Measurements from ENCODE around the gene ACVR1.

Gene ACVR1

DNA sequence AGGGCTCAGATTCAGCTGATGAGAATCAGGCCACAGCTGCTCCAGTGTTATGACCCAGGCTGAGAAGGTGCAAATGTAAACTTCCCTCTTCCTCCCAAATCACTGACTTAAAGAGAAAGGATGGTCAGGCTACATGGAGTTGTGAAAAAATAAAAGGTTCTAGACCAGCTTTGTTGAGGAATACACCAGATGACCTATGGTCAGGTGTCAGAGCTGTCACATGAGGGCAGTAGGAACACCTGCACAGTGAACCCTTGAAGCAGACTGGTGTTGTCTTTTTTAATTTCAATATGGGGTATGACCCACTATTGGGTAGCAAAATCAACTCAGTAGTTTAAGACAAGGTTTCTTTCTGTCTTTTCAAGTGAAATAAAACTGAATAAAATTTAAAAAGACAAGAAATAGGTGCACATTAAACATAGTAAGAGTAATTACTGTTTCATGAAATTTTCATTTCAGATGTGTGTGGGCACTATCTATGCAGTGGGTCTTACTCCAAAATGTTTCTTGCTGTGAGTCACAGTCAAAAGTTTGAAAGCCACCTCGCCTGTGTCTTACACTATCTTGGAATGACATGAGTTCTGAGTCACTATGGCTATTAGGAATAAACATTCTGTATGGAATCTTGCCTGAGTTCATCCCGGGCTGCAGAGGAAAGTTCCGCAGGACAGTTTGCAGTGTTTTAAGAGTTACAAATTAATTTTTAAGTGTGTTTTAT is 83.6 kb downstream of the ACVR1 start:
- peak; percentile 78 for DNase-seq (ENCODE audit: low spot score)

DNA sequence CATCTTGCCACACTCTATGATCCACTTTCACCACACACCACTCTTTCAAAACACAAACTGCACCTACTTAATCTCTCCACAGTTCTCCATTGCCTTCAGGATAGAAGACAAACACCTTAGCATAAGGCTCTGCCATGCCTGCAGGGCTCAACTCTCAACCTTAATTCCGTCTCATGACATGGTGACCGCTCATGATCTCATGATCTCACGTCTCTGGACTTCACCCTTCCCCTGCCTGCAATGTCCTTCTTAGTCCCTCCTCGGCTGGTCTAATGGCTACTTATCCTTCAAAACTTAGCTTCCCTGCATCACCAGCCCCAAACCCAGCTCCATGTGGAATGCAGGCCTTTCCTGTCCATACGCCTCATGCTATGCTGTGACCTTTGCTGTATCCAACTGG is 85.3 kb downstream of the ACVR1 start:
- DNase-seq (ENCODE audit: low spot score) = no peak

DNA sequence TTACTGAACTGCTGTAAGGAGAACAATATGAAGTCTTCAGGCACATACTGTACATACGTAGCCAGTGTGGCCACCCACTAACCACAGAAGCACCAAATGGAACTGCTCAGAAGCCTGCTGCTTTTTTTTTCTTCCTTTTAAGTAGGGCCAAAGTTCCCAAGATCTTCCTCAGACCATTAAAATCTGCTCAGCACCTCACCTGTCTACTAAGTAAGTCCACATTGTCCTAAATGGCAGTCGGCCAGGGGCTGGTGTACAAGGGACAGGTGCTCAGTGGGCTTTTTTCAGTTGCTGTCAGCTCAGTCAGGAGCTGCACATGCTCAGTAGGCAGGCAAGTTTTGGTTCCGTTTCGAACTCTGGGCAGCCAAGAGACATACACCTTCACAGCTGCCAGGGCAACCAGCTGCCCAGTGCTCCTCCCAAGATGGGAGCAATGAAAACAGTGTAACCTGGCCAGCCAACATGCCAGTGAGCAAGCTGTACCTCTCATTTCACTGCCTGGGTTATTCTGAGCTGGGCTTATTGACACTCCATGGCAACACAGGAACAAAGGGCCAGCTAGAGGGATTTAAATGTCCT is 86.1 kb downstream of the ACVR1 start:
- DNase-seq (ENCODE audit: low spot score) = no peak

DNA sequence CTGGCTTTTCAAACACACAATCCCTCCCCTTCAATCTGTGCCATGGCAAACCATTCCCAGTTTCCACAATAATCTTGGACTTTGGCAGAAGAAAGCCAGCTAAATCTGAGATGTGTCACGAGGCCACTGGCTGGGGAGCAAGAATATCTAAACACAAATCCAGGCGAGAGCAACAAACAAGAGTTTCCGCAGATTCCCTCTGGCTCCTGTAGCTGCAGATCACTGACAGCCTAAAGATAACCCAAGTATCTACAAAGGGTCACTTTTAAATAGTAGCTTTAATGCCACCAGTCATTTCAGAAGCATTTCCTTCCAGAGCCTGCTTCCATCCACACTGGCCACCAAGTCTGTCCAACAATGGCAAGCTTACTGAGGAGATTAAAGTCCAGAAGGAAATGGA is 86.9 kb downstream of the ACVR1 start:
- no peak for DNase-seq (ENCODE audit: low spot score)

DNA sequence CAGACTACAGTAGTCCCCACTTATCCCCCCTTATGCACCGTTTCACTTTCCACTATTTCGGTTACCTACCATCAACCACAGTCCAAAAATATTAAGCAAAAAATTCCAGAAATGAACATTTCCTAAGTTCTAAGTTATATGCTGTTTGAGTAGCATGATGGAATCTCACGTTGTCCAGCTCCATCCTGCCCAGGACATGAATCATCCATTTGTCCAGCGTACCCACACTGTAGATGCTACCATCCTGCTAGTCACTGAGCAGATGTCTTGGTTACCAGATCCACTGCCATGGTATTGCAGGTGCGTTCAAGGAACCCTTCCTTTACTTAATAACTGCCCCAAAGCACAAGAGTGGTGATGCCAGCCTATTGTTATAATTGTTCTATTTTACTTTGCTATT is 87.9 kb downstream of the ACVR1 start:
- no peak for DNase-seq (ENCODE audit: low spot score)

DNA sequence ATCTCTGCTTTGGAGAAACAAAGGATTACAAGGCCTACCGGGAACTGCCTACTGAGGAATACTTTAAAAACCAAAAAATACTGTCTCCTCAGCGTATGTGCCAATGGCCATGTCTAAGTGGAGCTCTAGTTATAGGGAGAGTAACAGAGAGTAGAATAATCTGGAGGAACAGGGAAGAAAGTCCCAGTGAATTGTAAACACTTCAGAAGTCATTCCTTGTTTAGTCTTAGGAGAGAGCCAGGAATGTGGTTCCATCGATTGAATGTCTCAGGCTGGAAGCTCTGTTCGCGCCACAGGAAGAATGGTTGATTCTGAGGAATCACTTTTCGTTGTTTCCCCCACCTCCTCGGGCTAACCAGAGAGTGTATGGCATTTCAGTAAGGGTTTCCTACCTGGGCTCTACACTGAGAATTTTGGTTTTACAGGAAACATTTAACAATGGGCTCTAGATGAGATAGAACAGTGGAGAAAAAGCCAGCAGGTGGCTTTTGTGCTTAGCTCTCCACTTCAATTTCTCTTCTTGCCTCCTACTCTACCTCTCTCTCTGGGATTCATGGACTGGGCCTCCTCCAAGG is 88.7 kb downstream of the ACVR1 start:
- no peak for DNase-seq (ENCODE audit: low spot score)

DNA sequence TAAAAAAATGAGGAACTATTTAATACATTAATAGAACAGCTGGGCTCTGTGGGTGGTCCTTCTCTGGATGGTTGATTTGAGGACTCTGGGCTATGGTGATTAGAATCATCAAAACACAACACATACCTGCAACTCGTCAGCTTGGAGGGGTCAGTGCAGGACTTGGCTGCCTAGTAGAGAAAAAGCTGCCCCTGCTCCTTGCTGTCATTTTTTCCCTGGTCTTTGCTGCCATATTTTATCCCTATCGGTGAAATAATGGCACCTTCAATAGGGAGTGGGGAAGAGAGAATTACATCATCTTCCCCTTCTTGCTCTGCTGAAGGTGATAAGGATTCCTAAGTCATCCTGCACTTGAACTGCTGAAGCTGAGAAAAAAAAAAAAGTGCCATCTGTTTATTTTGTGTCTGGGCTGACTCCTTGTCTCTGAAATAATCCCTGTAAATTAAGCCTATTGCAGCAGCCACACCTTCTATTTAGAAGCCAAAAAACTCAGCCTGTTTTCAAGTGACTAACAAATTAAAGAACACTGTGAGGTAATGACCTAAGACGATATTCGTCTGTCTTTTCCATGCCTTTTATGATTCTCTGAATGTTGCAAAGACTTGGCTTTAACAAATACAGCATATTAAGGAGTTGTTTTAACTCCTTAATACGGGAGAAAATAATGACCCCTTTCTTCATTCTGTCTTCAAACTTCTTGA is 89.3 kb downstream of the ACVR1 start:
- DNase-seq (ENCODE audit: low spot score) = no peak

DNA sequence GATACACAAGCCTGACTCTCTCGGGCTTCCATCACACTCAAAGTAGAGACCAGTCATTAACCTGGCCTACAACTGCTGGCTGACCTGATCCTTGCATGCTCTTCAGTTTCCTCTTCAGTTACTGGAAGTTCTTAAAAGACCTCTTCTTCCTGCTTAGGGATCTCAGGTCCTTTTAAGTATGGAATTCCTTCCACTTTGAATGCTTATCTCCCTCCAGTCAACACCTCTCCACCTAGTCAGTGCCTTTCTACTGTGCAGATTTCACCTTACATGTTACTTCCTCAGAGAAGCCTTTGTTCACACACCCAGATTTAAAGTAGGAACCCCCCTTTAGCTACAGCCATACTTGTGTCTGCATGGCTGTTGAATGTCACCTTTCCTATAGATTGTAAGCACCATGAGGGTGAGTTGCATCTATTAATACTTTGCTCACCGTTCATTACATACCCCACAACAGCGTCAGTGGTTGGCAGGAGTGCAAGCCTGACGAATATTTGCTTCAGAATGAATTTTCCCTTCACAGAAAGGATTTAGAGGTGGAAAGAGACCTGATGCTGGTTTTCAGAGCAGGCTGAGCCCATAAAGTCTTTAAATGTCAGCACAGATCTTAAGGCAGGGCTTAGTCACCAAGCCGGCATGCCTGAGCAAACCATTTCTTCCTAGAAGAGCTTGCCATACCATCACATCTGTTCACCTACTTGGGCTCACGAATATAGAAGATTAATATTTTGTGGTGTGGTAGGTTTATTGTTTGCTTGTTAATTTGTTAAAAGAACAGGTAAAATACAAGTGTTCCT is 90.1 kb downstream of the ACVR1 start:
- peak; percentile 21 for DNase-seq (ENCODE audit: low spot score)

DNA sequence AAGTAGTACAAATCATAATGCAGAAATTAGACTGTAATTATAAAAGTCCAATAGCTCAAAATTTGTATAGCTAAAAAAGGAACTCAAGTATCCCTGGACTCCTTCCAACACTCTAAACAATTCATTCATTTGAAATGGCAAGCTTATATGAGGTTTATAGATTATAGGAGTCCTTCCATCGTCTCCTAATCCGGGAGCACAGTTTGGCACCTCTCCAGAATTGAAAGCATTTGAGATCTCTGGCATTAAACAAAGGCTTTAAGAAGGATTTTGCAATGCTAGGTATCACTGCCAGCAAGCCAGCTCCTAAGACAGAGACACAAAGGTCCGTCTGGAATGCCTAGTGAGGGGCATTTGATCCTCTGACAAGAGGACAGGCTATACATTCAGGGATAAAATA is 90.9 kb downstream of the ACVR1 start:
- no peak for DNase-seq (ENCODE audit: low spot score)

DNA sequence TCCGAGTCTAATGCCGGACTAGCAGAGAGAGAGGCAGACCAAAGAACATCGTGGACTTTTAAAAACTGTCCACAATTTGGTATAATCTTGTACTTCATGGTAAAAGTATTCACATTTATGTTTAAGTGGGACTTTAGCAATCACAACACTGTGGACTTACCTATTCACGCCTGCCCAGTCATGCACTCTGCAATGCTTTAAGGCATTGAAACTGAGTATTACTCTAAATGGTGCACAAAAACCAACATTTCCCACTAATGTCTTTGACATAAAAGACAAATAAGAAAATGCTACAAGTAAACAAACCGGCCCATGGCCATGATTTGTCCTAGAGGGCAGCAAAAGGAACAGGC is 91.3 kb downstream of the ACVR1 start:
- DNase-seq (ENCODE audit: low spot score) = no peak

DNA sequence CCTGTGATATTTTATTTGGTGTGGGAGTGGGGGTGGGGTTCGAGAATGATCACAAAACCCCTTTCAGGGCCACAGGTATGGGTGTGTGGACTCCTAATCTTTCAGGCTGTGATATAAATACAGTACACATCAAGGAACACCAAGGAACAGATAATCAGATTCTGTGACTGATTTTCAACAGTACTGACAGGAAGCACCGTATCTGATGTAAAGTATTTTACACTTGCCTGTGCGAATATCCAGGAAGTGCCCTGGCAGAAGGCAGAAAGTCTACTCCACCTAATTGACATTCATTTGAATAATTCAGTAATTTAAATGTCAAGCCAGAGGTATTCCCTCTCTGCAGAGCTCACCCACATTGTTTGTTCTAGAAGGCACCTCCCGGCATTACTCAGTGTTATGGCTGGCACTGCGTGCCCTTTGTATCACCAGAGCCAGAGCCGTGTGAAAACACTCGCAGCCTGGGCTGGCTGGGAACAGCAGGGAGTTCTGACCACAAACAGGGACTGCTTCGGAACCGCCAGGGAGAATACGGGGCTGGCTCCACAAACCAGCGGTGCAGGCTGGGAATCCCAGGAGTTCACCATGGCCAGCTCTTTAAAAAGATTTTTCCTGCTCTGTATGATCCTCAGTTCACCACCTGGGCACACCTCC is 91.8 kb downstream of the ACVR1 start:
- DNase-seq (ENCODE audit: low spot score) = peak; percentile 7

DNA sequence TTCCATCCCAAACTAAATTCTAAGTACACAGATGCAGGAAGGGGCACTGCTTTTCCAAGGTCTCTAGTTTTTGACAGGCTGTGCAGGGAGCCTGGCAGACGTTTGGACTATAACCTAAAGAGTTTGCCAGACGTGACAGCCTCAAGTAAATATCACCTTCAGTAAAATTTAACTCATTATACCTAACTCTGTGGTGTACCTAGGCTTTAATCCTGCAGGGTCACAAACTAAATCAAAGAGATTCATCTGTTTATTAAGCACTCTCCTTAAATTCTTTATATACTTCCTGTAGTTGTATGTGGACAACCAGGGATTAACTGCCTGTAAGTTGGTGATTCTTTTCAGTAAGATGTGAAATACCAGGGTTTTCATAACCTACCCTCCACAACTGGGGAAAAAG is 92.9 kb downstream of the ACVR1 start:
- DNase-seq (ENCODE audit: low spot score) = no peak

DNA sequence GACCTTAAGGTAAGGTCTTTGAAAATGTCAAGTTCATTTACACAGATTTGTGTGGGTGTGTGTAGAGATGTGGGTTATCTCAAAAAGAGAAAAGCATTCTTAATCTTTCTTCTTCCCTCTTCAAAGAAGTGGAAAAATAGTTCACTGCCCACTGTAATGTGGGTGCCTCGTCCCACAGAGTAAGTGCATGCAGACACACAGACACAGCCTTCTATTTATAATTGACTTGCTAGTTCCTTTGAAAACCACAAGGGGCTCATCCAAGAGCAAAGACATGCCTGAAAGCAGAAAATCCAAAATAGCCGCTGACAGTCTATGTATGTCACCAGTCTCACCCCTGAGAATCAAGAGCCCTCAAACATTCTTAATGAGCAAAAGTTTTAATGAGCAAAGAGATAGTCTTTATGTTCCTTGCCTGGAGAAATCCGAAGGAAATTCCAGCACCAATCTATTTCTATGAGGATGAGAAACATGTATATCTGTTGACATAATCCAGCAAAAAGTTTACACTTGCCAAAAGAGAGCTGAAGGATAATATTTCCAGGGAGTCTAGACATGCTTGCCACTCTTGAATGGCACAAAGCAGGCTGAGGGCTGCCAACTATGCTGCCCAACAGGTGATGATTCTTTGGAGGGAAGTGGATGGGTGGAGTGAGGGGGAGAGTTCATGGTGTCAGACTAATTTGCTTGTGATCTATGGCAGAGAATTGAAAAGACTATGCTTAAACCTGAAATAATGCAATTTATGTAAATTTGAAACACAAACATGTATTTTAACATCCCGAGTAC is 93.9 kb downstream of the ACVR1 start:
- DNase-seq (ENCODE audit: low spot score) = peak; percentile 21

DNA sequence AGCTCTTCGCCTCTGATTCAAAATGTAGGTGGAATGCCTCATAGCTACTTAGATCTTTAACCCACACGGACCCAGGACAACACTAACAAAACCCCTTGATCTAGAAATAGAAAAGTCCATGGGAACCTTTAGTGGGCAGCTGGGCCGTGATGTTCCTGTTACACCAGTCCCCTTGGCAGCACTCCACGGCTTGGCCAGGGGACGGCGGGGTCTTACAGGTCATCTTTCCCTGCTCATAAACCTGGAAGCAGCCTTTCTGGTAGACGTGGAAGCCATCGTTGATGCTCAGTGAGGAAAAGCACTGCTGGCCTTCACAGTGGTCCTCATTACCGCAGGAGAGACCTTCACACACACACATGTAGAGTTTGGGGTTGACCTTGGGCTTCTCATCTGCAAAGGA is 95.9 kb downstream of the ACVR1 start:
- DNase-seq (ENCODE audit: low spot score) = no peak

DNA sequence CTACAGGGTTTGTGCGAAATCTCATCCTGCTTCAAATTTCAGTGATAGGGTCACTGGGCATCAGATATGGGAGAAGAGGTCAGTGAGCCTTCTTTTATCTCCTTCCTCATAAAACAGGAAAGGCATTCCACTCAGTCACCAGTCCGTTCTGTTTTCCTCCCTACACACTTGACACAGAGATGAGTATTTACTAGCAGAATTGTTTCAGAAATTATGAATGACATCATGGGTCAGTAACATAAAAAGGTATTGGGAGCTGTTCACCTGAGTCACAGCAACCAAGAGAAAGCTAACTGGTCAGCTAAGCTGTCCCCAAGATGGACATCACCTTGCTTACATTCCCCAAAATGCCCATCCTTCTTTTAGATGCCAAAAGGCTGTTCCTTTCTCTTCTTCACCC is 96.3 kb downstream of the ACVR1 start:
- no peak for DNase-seq (ENCODE audit: low spot score)

DNA sequence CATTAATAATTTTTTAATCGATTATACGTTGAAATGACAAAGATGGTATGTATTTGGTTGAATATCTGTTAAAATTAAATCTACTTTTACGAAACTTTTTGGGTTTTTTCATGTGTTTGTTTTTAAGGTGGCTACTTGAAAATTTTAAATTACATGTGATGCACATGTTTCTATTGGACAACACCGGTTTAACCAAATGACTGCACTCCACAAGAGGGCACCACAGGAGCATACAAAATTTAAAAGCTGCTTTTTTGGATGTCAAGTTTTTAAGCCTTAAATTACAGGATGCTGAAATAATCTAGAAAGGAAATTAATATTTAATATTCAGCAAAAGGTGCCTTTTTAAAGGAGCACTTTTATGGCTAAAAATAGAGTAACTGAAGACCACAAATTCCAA is 98.7 kb downstream of the ACVR1 start:
- peak; percentile 55 for DNase-seq (ENCODE audit: low spot score)

DNA sequence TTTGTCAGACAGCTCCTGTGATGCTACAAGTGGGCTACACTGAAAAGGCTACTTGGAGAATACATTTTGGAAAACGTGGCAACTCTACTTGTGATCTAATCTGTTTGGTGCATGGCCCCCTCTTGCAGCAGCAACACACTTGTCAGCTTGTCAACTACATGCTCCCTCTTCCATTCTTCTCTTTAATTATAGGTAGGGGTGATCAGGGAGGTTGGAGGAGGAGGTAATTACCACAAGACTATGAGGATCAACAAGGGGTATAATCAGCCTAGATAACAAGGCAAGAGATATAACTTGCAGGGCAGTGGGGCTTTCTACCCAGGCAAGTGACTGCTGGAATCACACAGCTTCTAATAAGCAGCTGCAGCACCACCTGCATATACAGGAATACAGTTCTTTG is 104.9 kb downstream of the ACVR1 start:
- DNase-seq (ENCODE audit: low spot score) = no peak

DNA sequence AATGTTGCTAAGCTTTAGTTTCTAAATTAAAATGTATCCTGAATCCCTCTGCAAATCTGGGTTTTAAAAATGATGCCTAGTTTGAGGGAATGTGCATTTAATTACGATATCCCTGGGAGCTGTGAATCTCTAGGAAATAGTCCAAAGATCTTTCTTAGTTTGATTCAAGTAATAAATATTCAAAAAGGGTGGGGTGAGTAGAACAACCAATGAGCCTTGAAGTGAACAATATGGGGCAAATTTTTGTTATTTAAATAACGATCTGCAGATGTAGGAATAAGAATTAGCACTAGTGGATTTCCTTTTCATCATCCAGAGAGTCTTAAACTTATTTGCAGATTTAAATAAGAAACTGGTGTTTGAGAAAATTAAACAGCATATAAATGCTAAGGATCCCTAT is 106.3 kb downstream of the ACVR1 start:
- peak; percentile 49 for DNase-seq (ENCODE audit: low spot score)

DNA sequence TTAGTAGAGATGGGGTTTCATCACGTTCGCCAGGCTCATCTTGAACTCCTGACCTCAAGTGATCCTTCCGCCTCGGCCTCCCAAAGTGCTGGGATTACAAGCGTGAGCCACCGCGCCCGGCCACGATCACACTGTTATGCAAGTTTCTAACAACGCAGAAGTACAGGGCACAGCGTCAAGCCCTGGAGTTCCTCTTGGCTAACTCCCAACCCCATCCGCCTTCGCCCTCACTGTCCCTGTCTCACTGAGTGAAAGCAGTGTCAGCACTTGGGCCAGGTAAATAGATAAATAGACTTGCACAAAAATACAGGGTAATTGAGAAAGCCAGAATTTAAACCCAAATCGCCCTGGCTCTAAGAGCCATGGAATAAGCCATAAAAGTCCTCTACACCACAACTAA is 111.7 kb downstream of the ACVR1 start:
- DNase-seq (ENCODE audit: low spot score) = no peak

DNA sequence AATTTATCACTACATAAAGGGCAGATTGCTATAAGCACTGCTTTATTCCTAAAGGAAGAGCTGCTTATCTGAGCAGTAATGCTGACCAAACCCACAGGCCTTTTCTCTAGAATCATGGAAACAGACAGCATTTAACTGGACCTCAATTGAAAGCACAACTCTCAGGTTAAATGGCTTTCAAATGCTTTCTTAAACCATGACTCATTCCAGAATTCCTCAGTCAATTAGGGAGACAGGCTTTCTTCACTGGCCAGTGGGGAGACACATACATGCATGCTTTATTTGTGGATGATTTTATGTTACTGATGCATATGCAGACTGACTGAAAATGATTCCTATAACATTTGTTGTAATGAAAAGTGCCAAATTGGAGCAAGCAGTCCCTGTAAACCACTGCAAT is 114.6 kb downstream of the ACVR1 start:
- DNase-seq (ENCODE audit: low spot score) = peak; percentile 38

DNA sequence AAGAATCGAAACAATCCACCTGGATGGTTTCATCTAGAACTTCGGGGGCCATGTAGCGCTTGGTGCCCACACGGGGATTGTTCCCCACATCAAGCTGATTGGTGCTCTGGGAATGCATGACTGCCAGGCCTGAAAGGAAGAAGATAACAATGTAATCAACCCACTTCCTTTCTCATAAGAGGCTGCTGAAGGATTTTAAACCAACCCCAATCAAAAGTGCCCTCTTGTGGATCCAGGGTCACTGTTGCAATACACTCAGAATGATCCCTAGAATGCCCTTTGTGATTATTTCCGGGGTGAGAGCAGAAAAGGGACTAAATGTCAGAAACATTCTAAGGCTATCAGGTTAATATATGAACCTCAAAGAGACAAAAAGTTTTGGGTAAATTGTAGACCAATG is 115.2 kb downstream of the ACVR1 start:
- no peak for DNase-seq (ENCODE audit: low spot score)

Measured in AG08395 (cell line).